SK-N-MC (cell line): Measurements from ENCODE around the gene C8A.

ENCODE experiments used
- DNase-seq: peaks from one replicate; pipeline ENCODE4 v3.0.0-alpha.2; 2011; ENCODE audit warnings: low read depth, low spot score
- H3K27ac ChIP-seq: fragments of 200-600 bp; sonication (generic); 2 replicates; pipeline ENCODE4 v1.5.1; 2016; ENCODE audit warnings: mixed run types
- H3K36me3 ChIP-seq: fragments of 200-600 bp; sonication (generic); 2 replicates; pipeline ENCODE4 v1.6.1; 2017; ENCODE audit warnings: antibody characterized with exemption, low read length, mixed read lengths; ENCODE audit not compliant: insufficient read depth
- H3K4me3 ChIP-seq: fragments of 200-600 bp; sonication (generic); 2 replicates; pipeline ENCODE4 v1.5.1; 2016
- H3K9ac ChIP-seq: fragments of 200-600 bp; sonication (generic); 2 replicates; pipeline ENCODE4 v1.8.0; 2017; ENCODE audit warnings: mixed run types, mixed read lengths; ENCODE audit not compliant: insufficient read length
- H3K9me3 ChIP-seq: fragments of 200-600 bp; sonication (generic); 2 replicates; pipeline ENCODE4 v1.6.1; 2017; ENCODE audit warnings: low read depth, mild to moderate bottlenecking, antibody characterized with exemption, low read length, moderate library complexity, mixed read lengths
- EZH2 ChIP-seq: fragments of 200-600 bp; sonication (generic); IDR thresholded peaks from one replicate; pipeline ENCODE4 v1.6.1; 2017; ENCODE audit warnings: antibody characterized with exemption
- FOXP2 ChIP-seq: optimal IDR thresholded peaks from 2 replicates; pipeline ENCODE3; 2011; ENCODE audit warnings: mild to moderate bottlenecking, moderate library complexity; ENCODE audit not compliant: insufficient read depth; ENCODE audit errors: extremely low read length, control extremely low read depth
- POLR2AphosphoS5 ChIP-seq: IDR thresholded peaks from 2 replicates; pipeline ENCODE4 v1.6.1; 2012; ENCODE audit warnings: mild to moderate bottlenecking, low read depth, low read length, borderline replicate concordance

Gene C8A

GRCh38 chr1:56904663-56905397, 50.2 kb downstream of the C8A start:
- Histone ChIP-seq H3K9ac (no peak overlapping the region), H3K27ac (no peak overlapping the region), H3K36me3 (no peaks in the 10 kb centered on the region), H3K4me3 (no peak overlapping the region), H3K9me3 (no peaks in the 10 kb centered on the region)
- TF ChIP-seq FOXP2, result no peak
- TF ChIP-seq POLR2AphosphoS5, result no peak
- TF ChIP-seq EZH2, result no peak
- DNase-seq, result no peak

DNA sequence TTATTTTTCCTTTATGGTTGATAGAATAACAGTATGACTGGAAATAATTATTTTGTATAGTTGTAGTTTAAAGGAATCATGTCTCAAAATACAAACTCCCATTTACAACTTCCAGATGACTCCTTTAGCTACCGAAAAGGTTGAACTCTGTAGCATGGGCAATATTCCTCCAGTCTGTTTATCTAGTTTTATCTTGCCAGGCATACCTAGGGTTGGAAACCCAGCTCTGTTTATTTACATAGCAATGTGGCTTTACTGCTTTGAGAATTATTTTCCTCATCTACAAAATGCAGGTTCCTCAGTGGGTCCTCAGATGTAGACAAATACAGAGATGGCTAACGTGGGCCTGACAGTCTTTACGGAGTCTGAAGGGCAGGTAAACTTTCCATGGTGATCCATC, 51.1 kb downstream of the C8A start:
- TF ChIP-seq POLR2AphosphoS5 (no peak), FOXP2 (no peak), EZH2 (no peak)
- H3K27ac ChIP-seq, result no peak overlapping the region
- no peak for DNase-seq

DNA sequence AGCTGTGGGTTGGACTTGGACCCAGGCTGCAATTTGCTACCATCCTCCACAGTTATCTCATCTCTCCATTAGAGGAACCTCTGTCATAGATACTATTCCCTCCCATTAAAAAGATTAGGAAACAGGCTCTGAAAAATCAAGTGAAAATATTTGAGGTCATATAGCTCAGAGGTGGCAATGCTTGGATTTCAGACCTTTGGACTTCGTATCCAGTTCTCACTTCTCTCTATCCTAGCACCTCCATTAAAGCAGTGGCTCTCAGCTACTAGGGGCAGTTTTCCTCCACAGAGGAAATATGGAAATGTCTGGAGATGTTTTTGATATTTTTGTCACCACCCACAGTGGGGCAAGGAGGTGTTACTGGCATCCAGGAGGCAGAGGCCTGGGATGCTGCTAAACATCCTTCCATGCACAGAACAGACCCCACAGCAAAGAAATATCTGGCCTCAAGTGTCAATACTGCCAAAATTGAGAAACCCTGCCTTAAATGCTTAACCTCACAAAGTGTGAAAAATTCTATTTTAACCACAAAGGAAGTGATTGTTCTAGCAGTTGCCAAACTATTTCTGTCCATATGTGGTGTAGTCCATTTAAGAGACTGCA, 54.1 kb downstream of the C8A start:
- H3K4me3 ChIP-seq, result no peak overlapping the region
- no peak for DNase-seq
- H3K27ac ChIP-seq, result no peak overlapping the region
- no peak overlapping the region for H3K9ac ChIP-seq
- no peaks in the 10 kb centered on the region for H3K36me3 ChIP-seq
- H3K9me3 ChIP-seq, result no peaks in the 10 kb centered on the region
- no peak for TF ChIP-seq POLR2AphosphoS5
- no peak for TF ChIP-seq FOXP2
- no peak for TF ChIP-seq EZH2

More for the DNA sequence above, 51.1 kb downstream of the C8A start:
- Histone ChIP-seq H3K9me3 (no peaks in the 10 kb centered on the region), H3K9ac (no peak overlapping the region), H3K4me3 (no peak overlapping the region), H3K36me3 (no peaks in the 10 kb centered on the region)

DNA sequence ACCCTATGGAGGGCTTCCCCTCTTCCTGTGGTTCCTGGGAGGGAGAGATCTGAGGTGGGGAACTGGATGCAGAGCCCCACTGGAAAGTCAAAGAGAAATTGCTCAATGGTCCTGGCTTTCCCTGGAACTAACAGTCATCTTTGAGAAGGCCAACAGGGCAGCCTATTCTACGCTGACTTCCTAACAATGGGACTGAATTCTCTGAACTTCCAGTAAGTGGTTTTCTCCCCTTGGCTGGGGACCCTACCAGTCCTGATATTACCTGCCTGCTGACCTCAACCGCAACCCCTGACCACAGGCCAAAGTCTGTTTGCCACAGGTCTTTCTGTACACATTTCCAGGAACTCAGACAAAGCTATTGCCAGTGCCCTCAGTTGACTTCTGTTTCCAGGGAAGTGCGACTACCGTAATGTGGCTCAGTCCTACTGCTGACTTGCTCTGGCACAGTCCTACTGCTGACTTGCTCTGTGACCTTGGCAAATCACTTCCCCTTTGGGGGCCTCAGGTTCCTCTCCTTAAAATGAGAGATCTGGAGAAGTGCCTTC, 55.9 kb downstream of the C8A start:
- Histone ChIP-seq H3K9me3 (no peaks in the 10 kb centered on the region), H3K9ac (no peak overlapping the region), H3K36me3 (no peaks in the 10 kb centered on the region), H3K27ac (no peak overlapping the region), H3K4me3 (no peak overlapping the region)
- TF ChIP-seq EZH2, result no peak
- no peak for TF ChIP-seq POLR2AphosphoS5
- no peak for TF ChIP-seq FOXP2
- no peak for DNase-seq

- H3K9ac ChIP-seq, result no peak overlapping the region
- H3K4me3 ChIP-seq, result no peak overlapping the region
- H3K27ac ChIP-seq, result no peak overlapping the region
- H3K9me3 ChIP-seq, result no peaks in the 10 kb centered on the region
- no peak for DNase-seq
- no peaks in the 10 kb centered on the region for H3K36me3 ChIP-seq
- no peak for TF ChIP-seq FOXP2
- TF ChIP-seq POLR2AphosphoS5, result no peak
- no peak for TF ChIP-seq EZH2
These were observed 56.7 kb downstream of the C8A start for GRCh38 chr1:56911098-56911938.

DNA sequence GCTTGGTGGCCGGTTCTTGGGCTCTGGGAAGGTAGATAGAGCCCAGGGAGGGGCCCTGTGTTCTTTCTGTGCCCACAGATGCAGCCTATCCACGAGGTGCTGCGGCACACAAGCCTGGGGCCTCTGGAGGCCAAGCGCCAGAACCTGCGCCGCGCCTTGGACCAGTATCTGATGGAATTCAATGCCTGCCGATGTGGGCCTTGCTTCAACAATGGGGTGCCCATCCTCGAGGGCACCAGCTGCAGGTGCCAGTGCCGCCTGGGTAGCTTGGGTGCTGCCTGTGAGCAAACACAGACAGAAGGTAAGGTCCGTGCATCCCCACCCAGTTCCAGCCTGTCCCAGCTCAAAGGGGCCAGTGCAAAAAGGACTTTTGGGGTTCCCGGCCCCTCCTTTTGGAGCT, 57.7 kb downstream of the C8A start:
- Histone ChIP-seq H3K9me3 (no peaks in the 10 kb centered on the region), H3K27ac (no peak overlapping the region), H3K4me3 (no peak overlapping the region), H3K9ac (no peak overlapping the region), H3K36me3 (no peaks in the 10 kb centered on the region)
- no peak for DNase-seq
- TF ChIP-seq POLR2AphosphoS5, result no peak

DNA sequence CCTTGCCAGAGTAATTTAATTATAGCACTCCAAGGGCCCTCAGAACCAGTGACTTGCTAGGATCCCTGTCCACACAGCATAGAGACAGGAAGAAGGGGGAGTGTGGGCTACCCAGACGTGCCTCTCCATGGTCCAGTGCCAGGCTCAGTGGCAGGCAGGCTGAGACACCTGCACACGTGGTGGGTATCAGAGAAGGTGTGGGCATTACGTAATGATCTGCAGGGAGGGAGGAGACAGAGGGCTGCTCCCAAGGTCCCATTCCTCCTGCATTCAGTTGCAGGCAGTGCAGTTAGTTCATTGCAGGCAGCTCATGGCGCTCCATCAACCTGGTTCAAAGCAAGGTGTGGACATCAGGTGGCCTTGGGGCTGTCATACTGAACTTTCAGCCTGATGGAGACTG, 61.4 kb downstream of the C8A start:
- no peak overlapping the region for H3K4me3 ChIP-seq
- no peak for DNase-seq
- no peaks in the 10 kb centered on the region for H3K36me3 ChIP-seq
- no peak overlapping the region for H3K9ac ChIP-seq
- no peaks in the 10 kb centered on the region for H3K9me3 ChIP-seq
- TF ChIP-seq EZH2 (no peak), POLR2AphosphoS5 (no peak), FOXP2 (no peak)
- H3K27ac ChIP-seq, result no peak overlapping the region

DNA sequence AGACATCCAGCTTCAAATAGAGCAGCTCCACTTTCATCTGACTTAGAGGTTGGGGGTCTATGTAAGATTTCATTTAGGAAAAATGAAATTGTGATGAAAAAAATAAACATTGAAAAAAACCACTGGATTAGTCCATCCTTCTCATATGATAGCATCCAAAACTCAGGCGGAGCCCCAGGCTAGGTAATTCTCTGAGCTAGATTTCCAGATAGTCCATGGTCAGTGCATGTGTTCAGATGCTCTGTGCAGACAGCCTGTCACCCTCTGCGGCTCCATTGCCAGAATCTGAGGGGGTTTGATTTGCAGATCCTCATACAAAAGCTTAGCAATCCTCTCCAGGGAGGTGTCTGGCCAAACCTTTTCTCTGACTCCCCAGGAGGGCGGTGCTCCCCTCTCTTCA, 62.0 kb downstream of the C8A start:
- H3K36me3 ChIP-seq, result no peaks in the 10 kb centered on the region
- DNase-seq, result no peak
- no peak overlapping the region for H3K9ac ChIP-seq
- H3K4me3 ChIP-seq, result no peak overlapping the region
- no peaks in the 10 kb centered on the region for H3K9me3 ChIP-seq
- no peak overlapping the region for H3K27ac ChIP-seq
- no peak for TF ChIP-seq EZH2
- no peak for TF ChIP-seq POLR2AphosphoS5
- no peak for TF ChIP-seq FOXP2
